NCI-H146 (cell line): ENCODE results near the gene LHX6.

ENCODE experiments used
- DNase-seq: peaks from one replicate; lab custom pipeline; 2025; lab: John Stamatoyannopoulos, UW

Gene LHX6

DNA sequence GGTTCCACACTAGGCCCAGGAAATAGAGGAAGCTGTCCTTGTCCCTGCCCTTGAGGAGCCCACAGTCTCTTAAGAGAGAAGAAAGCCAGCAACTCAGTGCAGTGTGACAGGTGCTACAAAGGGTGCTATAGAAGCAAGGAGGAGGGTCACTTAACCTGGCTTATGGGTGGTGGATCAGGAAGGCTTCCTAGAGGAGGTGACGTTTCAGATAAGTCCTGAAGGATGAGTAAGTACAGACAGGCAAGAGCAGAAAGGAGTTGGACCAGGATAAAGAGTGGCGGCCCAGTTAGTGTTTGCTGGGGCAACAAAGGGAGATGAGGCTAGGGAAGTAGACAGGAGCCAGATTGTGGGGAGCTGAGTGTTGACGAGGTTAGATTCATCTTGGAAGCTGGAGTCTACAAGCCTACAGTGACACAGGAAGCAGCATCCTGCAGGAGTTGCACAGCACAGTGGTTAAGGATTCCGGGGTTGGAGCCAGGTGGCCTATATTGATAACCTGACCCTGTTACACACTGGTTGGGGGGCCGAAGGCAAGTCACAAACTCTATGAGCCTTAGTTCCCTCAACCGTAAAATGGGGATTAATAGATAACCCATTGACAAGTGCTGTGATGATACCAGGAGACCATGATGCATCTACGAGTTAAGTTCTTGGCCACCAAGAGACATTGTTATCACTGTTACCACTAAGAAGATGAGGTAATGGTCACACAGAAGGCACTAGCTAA is 5.4 kb upstream of the LHX6 start:
- no peak for DNase-seq

DNA sequence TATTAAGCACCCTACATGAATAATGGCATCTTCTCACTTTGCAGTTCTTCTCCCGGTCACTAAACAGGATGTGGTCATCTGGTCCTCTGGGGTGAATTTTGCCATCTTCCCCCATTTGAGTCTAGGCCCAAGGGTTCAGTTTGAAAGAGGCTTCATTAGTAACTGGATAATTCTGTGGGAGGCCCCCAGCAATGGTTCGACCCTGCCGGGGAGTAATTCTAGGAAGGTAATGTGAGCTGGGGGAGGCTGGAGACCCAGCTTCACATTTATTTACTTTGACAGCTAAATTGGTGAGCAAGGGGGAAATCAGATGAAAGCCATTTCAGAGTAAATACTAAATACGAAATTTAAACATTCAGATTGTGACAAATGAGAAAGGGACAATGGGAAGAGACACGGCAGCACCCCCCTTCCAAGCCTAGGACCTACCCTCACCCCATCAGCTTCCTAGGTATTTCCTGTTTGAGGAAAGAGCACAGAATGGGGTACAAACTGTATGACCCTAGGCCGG is 4.1 kb upstream of the LHX6 start:
- no peak for DNase-seq

DNA sequence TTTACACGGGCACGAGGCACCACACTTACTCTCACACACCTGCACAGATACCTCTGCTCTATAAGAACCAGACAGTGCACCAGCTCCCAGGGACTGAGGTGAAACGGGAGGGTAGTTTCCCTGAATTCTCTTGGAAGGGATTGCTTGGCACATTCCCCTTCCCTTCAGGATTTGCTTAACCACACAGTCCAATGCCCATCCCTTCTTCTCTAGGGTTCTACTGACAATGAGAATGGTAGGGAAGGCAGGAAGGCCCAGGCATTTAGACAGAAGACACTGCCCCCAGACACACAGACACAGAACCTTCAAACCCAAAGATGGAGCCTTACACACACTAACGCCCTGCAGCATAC is 704 bp upstream of the LHX6 start:
- DNase-seq, result no peak

DNA sequence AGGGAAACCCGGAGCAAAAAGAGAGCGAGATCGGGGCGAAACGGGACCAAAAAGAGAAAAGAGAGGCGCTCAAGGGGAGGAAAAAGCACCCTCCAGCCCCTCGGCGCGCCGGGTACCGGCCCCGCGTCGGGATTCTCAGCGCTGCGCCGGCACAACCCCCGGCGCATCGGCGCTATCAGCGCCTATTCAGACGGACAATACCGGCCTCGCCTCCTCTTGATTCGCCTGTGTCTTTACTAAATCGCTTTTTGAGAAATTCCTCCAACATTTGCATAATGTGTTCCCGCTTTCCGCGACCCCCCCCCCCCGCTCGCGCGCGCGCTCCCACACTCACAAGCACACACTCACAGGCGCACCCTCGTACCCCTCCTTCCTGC is 578 bp downstream of the LHX6 start:
- DNase-seq, result no peak

DNA sequence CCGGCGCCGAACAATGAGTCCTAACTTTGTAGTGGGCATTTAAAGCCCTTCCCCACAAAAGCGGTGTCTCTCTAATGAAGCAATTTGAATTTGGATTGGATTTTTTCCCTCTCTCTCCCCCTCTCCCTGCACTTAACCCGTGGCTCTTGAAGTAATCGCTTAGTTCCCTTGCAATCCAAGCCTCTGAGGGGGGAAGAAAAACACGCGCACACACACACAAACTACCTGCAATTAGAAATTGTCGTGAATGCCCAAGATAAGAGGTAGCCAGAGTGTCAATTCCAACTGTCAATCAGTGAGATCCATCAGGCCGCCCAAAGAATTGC is 1.2 kb downstream of the LHX6 start:
- no peak for DNase-seq

DNA sequence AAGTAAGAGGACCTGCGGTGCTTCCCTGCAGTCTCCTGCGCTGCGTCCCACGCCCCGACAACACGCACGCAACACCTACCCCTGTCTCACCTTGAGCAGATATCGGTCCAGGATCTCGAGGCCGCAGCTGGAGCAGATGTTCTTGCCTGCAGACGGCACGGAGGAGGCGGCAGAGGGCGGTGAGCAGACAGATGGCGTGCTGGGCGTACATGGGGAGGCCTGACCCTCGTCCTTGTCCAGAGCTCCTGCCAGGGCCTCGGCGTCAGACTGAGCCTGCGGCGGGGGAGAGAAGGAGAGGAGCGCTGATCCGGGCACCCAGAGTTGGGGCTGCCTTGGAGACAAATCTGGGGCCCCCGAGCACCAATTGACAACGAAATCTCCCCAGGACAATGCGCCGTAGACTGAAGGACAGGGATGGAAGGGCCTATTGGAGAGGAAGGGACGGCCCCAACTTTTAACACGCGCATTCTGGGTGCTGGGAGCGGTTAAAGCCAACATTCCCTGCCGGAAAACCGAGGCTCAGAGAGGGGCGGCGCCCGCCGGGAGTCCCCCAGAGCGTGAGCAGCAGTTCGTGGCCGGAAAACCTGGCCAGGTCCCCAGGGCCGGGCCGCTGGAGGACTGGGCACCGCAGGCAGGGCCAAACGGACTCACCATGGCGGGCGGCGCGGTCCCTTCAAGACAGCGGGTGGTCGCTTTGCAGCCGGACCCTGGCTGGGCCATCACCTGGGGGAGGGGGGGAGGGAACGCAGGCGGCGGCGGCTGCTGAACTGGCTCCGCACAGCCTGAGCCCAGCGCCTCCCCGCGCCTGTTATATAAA is 1.8 kb downstream of the LHX6 start:
- peak; percentile 13 for DNase-seq

DNA sequence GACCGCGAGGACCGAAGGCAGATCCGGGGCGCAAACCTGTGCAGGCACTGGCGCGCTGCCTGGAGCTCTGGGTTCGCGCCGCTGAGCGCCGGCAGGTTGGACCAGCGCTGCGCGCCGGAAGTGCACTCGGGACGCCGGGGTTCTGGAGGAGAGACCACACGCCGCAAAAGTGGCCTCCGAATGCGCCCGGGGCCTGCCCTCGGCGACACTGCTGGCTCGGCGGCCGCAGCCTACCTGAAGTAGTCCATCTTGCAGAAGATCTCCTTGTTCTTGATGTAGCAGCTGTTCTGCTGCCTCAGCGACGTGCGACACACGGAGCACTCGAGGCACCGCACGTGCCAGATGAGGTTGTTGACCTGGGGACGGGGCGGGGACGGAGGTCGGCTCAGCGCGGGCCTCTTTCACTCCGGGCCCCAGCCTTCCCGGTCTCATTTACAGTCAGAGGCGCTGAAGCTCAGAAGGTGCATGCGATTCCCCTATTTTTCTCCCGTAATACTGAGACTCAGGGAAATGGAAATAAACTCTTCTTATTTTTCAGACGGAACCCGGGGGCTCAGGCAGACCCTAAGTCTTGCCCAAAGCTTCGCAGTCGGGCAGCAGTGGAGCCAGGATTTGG is 2.5 kb downstream of the LHX6 start:
- no peak for DNase-seq

DNA sequence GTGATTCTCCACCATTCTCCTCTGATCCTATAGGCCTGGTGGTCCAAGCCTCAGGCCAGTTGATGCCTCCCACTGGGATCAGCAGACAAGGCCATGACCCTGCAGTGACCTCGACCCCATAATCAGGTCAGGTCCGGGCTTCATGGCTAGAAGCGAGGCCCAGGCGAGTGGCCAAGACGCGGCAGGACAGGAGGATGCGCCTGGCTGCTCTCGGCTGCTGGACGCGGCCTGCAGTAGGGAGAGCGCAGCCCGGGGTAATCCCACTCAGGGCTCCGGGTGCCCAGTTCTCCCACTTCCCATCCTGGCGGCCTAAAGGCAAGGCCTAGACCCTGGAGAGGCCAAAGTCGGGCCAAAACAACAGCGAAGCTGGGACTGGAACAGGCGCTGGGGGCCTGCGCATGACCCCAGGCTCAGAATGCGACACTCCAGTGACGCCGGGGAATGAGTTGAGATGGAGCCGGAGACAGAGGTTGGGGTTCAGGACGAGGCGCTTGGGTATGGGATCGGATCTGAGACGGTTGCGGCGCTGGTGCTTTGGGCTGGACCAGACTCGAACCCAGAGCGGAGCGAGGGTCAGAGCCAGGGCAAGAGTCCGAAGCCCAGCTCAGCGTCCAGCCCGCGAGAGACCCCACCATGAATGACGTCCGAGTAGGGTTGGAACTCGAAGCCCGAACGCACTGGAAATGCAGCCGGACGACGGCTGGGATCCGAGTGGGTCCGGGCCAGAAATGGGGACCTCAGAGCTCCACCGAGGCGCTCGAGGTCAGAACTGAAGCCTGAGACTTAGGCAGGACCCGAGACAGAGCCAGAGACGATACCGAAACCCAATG is 3.2 kb downstream of the LHX6 start:
- DNase-seq, result no peak

DNA sequence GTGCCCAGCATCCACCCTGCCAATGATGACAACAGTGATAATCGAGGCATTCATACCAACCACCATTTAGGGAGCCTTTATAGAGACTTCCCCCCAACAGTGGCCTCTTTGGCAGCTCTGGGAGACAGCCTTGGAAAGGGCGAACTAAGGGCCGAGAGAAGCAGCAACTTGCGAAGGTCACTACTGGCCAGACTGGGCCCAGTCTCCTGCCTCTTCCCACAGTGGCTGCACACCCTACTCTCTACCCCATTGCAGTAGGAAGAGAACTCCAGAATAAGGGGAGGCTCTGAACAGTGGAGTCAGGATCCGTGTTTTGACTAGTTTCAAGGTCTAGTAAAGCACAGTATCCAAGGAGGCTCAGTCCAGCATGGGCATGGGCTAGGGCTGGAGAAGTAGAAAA is 5.3 kb downstream of the LHX6 start:
- DNase-seq, result no peak

DNA sequence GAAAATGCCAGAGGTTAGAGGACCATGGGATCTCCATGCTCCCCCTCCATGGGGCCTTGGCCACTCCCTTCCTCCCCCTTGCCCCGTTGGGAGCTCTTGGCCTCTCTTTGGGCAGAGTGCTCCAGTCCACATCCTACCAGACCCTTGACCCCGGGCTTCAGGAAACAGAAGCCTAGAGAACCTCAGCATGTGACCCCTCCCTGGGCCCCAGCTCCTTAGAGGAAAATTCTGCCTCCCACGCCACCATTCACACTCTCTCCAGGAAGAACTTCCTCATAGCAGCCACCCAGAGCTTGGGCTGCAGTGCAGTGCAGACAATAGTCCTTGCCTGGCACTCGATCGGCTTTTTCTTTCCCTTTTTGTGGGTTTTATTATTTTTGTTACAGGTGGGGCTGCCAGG is 6.0 kb downstream of the LHX6 start:
- DNase-seq, result no peak

DNA sequence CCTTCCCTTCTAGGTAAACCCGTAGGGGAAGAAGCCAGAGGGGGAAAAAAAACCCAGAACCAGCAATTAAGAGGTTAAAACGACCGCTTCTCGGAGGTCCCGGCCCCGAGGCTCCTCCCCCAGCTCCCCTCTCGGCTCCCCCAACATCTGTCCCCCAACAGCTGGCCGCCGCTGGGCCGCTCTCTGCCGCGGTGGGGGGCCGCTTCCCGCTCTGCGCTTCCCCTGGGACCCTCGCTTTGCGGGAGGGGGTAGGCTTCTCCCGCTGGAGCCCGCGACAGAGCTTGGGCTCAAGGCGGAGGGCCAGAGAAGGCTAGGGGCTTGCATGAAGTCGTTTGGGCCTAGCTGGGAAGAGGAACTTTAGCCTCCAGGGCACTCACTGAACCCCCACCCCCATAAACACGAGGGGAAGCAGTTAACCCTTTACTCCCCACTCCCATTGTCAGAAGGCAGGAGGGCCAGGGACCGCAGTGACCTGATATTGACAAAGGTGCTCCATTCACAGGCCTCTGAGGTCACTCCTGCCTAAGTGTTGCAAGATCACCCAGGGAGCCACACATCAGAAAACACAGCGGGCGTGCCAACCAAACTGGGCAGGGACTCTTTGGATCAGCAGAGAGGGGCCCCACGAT is 7.5 kb downstream of the LHX6 start:
- DNase-seq, result no peak

DNA sequence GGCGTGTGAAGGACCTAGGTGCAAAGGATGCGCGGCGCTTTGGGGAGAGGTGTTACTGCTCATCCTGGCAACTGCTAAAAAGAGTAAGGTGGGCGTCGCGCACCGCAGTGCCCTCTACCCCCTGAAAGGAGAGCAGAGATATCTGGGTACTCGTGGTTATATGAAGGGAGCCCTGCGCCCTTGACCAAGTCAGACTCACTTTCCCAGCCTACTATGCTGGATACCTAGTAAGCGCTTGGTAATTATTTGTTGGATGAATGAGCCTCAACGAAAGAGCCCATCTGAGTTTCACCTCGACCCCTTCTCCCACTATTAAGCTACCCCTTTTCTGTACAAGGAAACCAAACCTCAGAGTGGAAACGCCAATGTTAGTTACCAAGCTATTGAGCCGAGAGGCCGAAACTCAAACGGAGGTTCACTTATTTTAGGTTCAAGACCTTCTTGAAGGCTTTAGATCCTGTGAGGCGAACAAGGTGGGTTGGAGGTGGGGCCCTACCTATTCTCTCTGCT is 8.0 kb downstream of the LHX6 start:
- DNase-seq, result no peak

DNA sequence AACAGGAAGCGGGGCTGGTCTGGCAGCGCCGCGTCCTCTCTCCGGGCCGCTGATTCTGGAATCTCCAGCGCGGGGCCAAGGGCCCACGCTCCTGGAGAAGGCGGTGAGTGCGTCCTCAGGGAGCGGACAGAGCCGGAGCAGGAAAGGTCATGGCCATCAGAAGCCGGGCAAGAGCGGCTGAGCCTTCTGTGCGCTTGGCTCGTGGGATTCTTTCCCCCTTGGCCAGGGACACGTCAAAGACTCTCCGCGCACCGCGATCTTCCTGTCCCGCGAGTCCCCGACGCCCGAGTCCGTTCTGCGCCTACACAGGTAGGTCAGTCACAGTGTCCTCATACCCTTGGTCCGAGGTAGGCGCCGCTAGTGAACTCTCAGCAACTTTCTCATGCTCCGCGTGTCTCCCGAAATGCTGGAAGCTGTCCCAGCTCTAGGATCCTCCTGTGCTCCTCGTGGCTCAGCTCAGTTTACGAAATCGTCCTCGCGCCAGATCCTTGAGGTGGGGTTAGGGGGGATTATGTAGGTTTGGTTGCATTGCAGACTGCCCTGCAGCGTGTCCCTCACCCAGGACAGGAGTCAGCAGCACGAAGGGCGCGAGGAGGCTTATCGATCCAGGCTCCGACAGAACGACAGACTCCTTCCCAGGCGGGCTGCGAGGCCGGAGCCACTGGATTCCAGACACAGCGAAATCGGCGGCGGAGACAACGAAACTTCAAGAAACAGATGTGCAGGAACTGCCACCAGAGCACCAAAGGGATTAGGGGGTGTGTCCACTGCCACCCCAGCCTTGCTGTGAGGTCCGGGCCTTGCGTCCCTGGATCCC is 8.7 kb downstream of the LHX6 start:
- no peak for DNase-seq

DNA sequence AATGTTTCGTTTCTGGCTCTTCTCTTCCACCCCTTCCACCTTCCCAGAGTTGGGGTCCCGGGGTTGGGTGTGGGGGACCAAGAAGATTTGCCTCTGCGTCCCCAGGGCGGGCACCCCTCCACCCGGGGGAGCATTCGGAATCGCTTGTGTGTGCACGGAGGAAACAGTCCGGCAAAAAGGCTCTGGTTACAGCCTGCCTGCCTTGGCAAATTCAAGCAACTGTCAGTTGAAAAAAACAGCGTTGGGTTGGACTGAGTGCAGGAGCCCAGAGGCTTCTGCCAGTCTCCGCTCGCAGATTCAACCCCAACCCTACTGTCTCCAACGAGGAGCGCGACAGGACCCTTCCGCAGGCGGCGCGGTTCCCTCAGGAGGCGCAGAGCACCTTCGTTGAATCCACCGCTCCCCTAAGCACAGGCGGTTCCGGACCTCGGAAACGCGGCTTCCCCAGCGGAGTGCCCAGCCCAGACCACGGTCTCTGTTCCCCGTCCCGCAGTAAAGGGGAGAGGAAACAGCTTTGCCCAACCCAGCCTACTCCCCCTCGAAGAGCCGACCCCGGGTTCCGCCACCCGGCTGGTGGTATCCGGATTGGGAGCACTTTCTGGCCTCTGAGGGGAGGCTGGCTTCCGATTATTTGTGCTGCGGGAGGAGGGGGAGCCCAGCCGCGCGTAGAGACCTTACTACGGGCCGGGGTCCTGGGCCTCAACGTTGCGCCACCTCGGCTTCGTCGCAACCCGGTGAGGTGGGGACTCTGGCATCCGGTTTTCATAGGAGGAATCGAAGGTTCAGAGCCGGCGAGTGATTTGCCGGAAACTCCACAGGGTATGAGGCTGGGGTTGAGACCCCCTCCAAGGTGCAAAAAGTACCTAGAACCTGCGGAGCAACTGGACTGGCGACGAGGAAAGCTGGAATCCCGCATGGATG is 9.6 kb downstream of the LHX6 start:
- no peak for DNase-seq

DNA sequence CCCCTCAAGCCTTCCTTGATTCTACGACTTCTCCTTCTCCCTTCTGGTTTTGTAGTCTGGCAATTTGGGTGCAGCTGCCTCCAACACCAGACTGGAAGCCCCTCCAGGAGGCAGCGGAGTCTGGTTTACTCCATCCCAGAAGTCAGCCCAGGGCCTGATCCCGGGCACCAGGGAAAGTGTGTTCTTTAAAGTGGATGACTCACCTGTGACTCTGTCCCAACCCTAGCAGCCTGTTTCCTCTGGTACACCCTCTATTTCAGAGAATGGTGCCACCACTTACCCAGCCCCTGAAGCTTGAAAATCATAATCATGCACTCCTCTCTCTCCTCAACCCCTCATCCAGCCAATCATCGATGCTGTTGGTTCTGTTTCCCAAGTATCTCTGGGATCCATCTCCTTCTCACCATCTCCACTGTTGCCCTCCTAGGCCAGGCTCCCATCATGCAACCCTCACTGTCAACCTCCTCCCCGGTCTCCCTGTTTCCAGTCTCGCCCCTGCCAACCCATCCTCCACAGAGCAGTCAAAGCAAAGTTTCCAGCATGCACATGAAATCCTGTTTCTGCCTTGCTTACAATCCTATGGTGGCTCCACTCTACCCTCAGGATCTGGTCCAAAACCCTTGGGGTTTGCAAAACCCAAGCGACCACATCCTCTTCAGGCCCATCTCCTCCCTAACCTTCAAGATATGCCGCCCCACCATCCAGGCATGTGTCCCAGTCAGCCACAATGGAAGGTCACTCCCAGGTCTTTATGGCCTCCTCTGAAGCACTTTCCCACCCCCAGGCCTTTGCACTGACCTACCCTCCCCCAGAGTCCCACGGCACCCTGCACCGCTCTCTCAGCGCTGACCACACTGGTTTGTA is 10.5 kb downstream of the LHX6 start:
- DNase-seq, result no peak

DNA sequence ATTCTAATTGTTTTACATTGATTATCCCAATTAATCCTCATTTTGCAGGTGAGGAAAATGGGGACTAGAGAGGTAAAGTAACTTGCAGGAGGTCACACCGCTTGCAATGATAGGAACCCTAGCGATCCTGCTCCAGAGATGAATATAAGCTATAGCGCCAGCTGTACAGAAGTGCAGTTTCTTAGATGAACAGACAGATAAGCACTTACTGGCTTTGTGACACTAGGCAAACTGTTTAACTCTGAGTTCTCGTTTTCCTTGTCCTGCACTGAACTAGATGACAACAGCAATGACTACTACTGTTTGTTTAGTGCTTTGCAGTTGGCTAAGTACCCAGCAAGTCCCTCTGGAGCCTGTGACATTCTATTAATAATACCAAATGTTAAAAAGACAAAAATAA is 11.1 kb downstream of the LHX6 start:
- DNase-seq, result no peak

DNA sequence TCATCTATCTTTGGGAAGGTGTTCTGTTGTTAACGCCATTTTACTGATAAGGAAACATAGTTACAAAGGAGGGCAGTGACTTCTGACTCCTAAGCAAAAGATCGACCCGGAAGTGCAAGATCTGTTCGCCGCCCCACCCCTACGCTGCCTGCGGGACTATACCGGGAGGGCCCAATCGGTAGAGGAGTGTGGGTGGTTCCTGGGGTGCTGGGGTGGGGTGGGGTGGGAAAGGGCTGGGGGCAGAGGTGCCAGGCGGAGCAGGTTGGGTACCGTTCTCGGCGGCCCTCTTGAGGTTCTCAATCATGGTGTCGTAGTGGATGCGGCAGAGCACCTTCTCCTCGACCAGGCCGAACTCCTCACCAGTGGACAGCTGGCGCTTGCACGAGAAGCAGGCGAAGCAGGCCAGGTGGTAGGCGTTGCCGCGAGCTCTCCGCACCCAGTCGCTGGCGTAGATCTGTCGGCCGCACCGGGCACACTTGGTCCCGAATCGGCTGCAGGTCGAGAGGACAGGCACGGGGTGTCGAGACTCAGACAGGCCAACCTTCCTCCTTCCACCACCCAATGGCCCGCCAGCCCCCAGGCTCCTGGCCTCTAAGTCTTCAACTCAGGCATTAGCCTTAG is 11.8 kb downstream of the LHX6 start:
- no peak for DNase-seq

DNA sequence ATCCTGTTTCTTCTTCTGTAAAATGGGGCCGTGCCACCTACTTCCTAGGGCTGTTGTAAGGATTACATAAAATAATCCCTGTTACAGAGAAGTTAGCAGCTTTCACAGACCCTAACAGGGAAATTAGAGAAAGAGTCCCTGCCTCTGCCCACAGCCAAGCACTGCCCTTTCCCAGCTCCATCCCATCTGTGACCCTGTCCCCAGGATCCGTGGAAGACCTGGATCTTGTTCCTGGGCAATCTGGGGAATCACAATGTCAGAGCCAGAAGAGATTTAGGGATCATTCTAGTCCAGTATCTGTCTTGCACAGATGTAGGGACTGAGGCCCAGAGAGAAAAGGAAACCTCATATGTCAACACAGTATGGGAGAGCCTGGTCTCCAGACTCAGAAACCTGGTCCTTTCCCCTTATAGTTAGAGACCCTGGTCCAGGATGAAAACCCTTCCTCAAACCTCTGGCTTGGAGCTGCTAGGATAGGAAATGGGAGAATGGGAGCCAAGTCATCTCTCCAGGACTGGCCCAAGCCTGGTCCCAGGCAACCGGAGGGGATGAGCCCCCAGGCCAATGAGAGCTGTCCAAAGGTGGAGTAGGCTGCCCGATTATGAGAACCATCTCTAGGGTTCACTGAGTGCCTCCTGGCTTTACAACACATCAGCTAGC is 12.5 kb downstream of the LHX6 start:
- DNase-seq, result no peak
